ENCODE data around the gene FADS1. TPM values are rescaled to one million over a fixed set of nuclear protein-coding genes. Genes with fewer than 3 reads are reported as not detected.

FADS1 gene
- total and polyA plus RNA-seq, 2 of the 8 experiments (the other 6 are each of a cell fraction or from before 2014, with no cell fraction given) = 115 to 141 TPM

DNA sequence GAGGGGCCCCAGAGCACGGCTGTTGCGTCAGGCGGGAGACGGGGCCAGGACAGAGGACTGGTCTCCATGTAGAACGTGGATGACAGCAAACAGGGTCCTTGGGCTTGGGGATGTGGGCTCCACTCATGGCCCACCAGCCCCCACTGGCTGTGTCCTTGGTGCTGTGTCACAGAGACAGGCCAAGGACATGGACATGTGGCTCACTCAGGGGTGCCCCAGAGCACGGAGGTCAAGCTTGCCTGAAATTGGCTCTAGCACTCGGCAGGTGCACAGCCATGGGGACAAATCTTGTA, 25.7 kb upstream of the FADS1 start:
- H3K27ac ChIP-seq (ENCODE audit: low read depth, low read length) = no peak overlapping the region
- no peak for FAIRE-seq

More for the DNA sequence above, 25.7 kb upstream of the FADS1 start:
- Histone ChIP-seq H2AFZ (ENCODE audit: low read length) (no peak overlapping the region), H4K20me1 (replicated peaks in 1 of 2; ENCODE audit: control insufficient read depth in 1 of 2, insufficient read depth in 2 of 2, low read length in 2 of 2) (peaks cover 10 to 22% of the 10 kb centered on the region in 2 experiments), H3K36me3 (ENCODE audit: control insufficient read depth in 2 of 4, insufficient read depth in 4 of 4, low read length in 3 of 4) (peaks cover 30 to 93% (median 68%) of the 10 kb centered on the region in 4 experiments), H3K23me2 (ENCODE audit: low read depth, low read length) (no peaks in the 10 kb centered on the region), H3K9me3 (ENCODE audit: insufficient read depth in 2 of 2, low read depth in 1 of 2, low read length in 1 of 2) (no peaks in the 10 kb centered on the region), H4K5ac (ENCODE audit: insufficient read length, low read depth, low read length) (no peak overlapping the region), H3K4me3 (ENCODE audit: extremely low read depth in 1 of 4, insufficient read depth in 2 of 4, low read depth in 3 of 4, low read length in 4 of 4) (no peak overlapping the region), H3K56ac (replicated peaks; ENCODE audit: insufficient read length, low read depth, low read length) (no peak overlapping the region), H3K18ac (ENCODE audit: extremely low read depth, low read length) (no peak overlapping the region), H3K23ac (ENCODE audit: insufficient read length) (no peak overlapping the region), H3K79me2 (ENCODE audit: control insufficient read depth in 1 of 2, insufficient read depth in 2 of 2, low read length in 2 of 2) (peaks cover 0 to 5% of the 10 kb centered on the region in 2 experiments; a peak in 2 of 4 replicates), H3K79me1 (ENCODE audit: low read depth, low read length) (peaks cover 7% of the 10 kb centered on the region; the same call in 1 of the 2 replicates), H4K91ac (replicated peaks; ENCODE audit: insufficient read length, low read length) (no peak overlapping the region), H2BK12ac (ENCODE audit: low read depth, low read length) (no peak overlapping the region), H2BK5ac (ENCODE audit: low read depth, low read length) (no peak overlapping the region), H3K4ac (replicated peaks; ENCODE audit: insufficient read length, low read depth, low read length) (no peak overlapping the region), H3K27me3 (replicated peaks in 1 of 4; ENCODE audit: control insufficient read depth in 3 of 4, extremely low read depth in 1 of 4, insufficient read depth in 3 of 4, low read length in 3 of 4) (no peaks in the 10 kb centered on the region; a peak in 1 of 7 replicates), H2BK20ac (ENCODE audit: low read length) (no peak overlapping the region), H2BK120ac (replicated peaks; ENCODE audit: low read depth, low read length) (no peak overlapping the region), H2BK15ac (ENCODE audit: low read length) (no peak overlapping the region), H3K4me1 (replicated peaks in 1 of 4; ENCODE audit: control insufficient read depth in 3 of 4, insufficient read depth in 4 of 4, low read length in 3 of 4) (no peaks in the 10 kb centered on the region; a peak in 1 of 7 replicates), H2AK5ac (ENCODE audit: low read depth, low read length) (no peak overlapping the region), H3K9ac (replicated peaks in 1 of 4; ENCODE audit: extremely low read depth in 1 of 4, low read depth in 3 of 4, low read length in 3 of 4) (no peak overlapping the region), H4K8ac (ENCODE audit: extremely low read depth, insufficient read depth, low read length) (peak overlapping the region; percentile 68; the same call in 1 of the 2 replicates), H3K14ac (ENCODE audit: insufficient read length) (no peak overlapping the region), H3K4me2 (ENCODE audit: insufficient read depth in 1 of 2, low read depth in 2 of 2, low read length in 2 of 2) (no peak overlapping the region)
- ChIA-PET CTCF (ENCODE audit: partially characterized antibody) (interaction anchor here (1.0 kb wide), 1 partner anchor 35 kb away, joined by 4 read pairs; no protein-coding TSS in a partner anchor), POLR2A (ENCODE audit: partially characterized antibody) (interaction anchor here (1.0 to 4.5 kb wide), 6 partner anchors 8 to 50 kb away, joined by 3 to 28 read pairs (median 5); partner anchors contain the start of genes FADS2 and TMEM258)
- 95% methylated on average over 7 of the region's 7 CpGs; no CpG with 5 or more reads in 1 of the 2 experiments for WGBS, 2 experiments (ENCODE audit: extremely low coverage in 1 of 2, insufficient coverage in 1 of 2, insufficient read length in 1 of 2, insufficient replicate concordance in 2 of 2, low coverage in 1 of 2, low lambda C conversion rate in 2 of 2, missing lambda C conversion rate in 1 of 2)
- DNase-seq (ENCODE audit: low read depth in 1 of 2, low spot score in 2 of 2) = no peak
- TF ChIP-seq POLR2AphosphoS5 (IDR thresholded peaks at IDR 0.05; ENCODE audit: low read depth, low read length) (no peak), SIN3A (conservative IDR thresholded peaks at IDR 0.05 in 1 of 2, IDR thresholded peaks at IDR 0.05 in 1 of 2; ENCODE audit: low read depth in 1 of 2, low read length in 2 of 2) (no peak), JUN (IDR thresholded peaks at IDR 0.05; ENCODE audit: low read depth, low read length) (no peak), SP2 (IDR thresholded peaks at IDR 0.05; ENCODE audit: low read length) (no peak), KDM1A (IDR thresholded peaks at IDR 0.05; ENCODE audit: borderline replicate concordance, low read length) (no peak), JUND (IDR thresholded peaks at IDR 0.05; ENCODE audit: low read length) (no peak), KDM5A (IDR thresholded peaks at IDR 0.05; ENCODE audit: low read length) (no peak), CBX5 (IDR thresholded peaks at IDR 0.05; ENCODE audit: low read depth, low read length) (no peak), BCL11A (IDR thresholded peaks at IDR 0.05; ENCODE audit: low read depth in 2 of 2, low read length in 2 of 2) (no peak)
- TF ChIP-seq, protein P1, sequence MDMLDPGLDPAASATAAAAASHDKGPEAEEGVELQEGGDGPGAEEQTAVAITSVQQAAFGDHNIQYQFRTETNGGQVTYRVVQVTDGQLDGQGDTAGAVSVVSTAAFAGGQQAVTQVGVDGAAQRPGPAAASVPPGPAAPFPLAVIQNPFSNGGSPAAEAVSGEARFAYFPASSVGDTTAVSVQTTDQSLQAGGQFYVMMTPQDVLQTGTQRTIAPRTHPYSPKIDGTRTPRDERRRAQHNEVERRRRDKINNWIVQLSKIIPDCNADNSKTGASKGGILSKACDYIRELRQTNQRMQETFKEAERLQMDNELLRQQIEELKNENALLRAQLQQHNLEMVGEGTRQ (IDR thresholded peaks at IDR 0.05; ENCODE audit: low read length) = no peak
